OCI-LY3 (cell line): ENCODE data around the gene ICAM3.
A peak's percentile ranks its signal among the peaks of the same experiment; 100 is the strongest.

ENCODE experiments used
- H2AFZ ChIP-seq: fragments of 200-600, 300-600 bp; shearing (Covaris generic); 2 replicates; pipeline ENCODE4 v1.6.0; 2014; ENCODE audit warnings: antibody characterized with exemption, low read depth, low read length
- H3K27ac ChIP-seq: fragments of 200-600, 300-600 bp; sonication (generic); 2 replicates; pipeline ENCODE4 v1.5.1; 2014; ENCODE audit warnings: mild to moderate bottlenecking, low read length, moderate library complexity, mixed read lengths
- H3K27me3 ChIP-seq: fragments of 200-600, 300-600 bp; sonication (generic); 2 replicates; pipeline ENCODE4 v1.6.1; 2014; ENCODE audit warnings: low read depth, low read length, mixed read lengths
- H3K36me3 ChIP-seq: fragments of 200-600, 300-600 bp; sonication (generic); replicated peaks from 2 replicates; pipeline ENCODE3; 2014; ENCODE audit warnings: low read depth, low read length, mixed read lengths
- H3K4me1 ChIP-seq: fragments of 300-600, 200-600 bp; sonication (generic); 2 replicates; pipeline ENCODE4 v1.6.1; 2014; ENCODE audit warnings: low read length, mixed read lengths
- H3K4me2 ChIP-seq: fragments of 200-600, 300-600 bp; sonication (generic); 2 replicates; pipeline ENCODE4 v1.6.1; 2014; ENCODE audit warnings: low read length, mixed read lengths
- H3K4me3 ChIP-seq: fragments of 300-600, 200-600 bp; sonication (generic); 2 replicates; pipeline ENCODE4 v1.5.1; 2014; ENCODE audit warnings: antibody characterized with exemption, mild to moderate bottlenecking, low read length, moderate library complexity
- H3K79me2 ChIP-seq: fragments of 300-600, 200-600 bp; shearing (Covaris generic); 2 replicates; pipeline ENCODE4 v1.6.1; 2014; ENCODE audit warnings: mild to moderate bottlenecking, low read length, mixed read lengths
- H3K9ac ChIP-seq: fragments of 300-600, 200-600 bp; shearing (Covaris generic); 2 replicates; pipeline ENCODE4 v1.6.0; 2014; ENCODE audit warnings: mild to moderate bottlenecking, low read length, moderate library complexity
- H3K9me3 ChIP-seq: fragments of 200-600, 300-600 bp; shearing (Covaris generic); 2 replicates; pipeline ENCODE4 v1.6.1; 2014; ENCODE audit warnings: low read length, mixed read lengths; ENCODE audit not compliant: insufficient read depth
- H4K20me1 ChIP-seq: fragments of 200-600, 300-600 bp; sonication (generic); 2 replicates; pipeline ENCODE4 v1.6.1; 2016; ENCODE audit warnings: low read length, mixed read lengths; ENCODE audit not compliant: insufficient read depth
- EZH2phosphoT487 ChIP-seq: fragments of 200-600 bp; shearing (Covaris generic); IDR thresholded peaks from 2 replicates; pipeline ENCODE4 v1.6.1; 2018; ENCODE audit warnings: antibody characterized with exemption, mixed run types, low read depth
- TF ChIP-seq, protein P1 (sequence below): fragments of 200-600, 300-600 bp; sonication (generic); IDR thresholded peaks from 2 replicates; pipeline ENCODE4 v1.5.1; 2014; ENCODE audit warnings: antibody characterized with exemption, low read length, low read depth

ICAM3 gene

GRCh38 chr19:10333758-10334587 lies 5.5 kb downstream of the ICAM3 start:
- H3K4me2 ChIP-seq: peak overlapping the region; percentile 69
- H3K4me1 ChIP-seq: peaks cover 31% of the 10 kb centered on the region
- no peak overlapping the region for H2AFZ ChIP-seq
- H3K4me3 ChIP-seq: peak overlapping the region; percentile 93
- peak overlapping the region; percentile 46 for H3K9ac ChIP-seq
- peak overlapping the region; percentile 22 for H3K27ac ChIP-seq
- no peak for TF ChIP-seq EZH2phosphoT487
- TF ChIP-seq, protein P1, sequence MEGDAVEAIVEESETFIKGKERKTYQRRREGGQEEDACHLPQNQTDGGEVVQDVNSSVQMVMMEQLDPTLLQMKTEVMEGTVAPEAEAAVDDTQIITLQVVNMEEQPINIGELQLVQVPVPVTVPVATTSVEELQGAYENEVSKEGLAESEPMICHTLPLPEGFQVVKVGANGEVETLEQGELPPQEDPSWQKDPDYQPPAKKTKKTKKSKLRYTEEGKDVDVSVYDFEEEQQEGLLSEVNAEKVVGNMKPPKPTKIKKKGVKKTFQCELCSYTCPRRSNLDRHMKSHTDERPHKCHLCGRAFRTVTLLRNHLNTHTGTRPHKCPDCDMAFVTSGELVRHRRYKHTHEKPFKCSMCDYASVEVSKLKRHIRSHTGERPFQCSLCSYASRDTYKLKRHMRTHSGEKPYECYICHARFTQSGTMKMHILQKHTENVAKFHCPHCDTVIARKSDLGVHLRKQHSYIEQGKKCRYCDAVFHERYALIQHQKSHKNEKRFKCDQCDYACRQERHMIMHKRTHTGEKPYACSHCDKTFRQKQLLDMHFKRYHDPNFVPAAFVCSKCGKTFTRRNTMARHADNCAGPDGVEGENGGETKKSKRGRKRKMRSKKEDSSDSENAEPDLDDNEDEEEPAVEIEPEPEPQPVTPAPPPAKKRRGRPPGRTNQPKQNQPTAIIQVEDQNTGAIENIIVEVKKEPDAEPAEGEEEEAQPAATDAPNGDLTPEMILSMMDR: no peak
- no peaks in the 10 kb centered on the region for H3K27me3 ChIP-seq
- peaks cover 19% of the 10 kb centered on the region for H4K20me1 ChIP-seq
- H3K79me2 ChIP-seq: peaks cover 56% of the 10 kb centered on the region
- peaks cover 38% of the 10 kb centered on the region for H3K36me3 ChIP-seq
- H3K9me3 ChIP-seq: no peaks in the 10 kb centered on the region

GRCh38 chr19:10332965-10333757 lies 6.3 kb downstream of the ICAM3 start, which contains the start of gene RAVER1:
Gene RAVER1 (minus strand): TSS chr19:10333529. CDS start chr19:10333507, 22 bp downstream.
- peaks cover 19% of the 10 kb centered on the region for H4K20me1 ChIP-seq
- H3K79me2 ChIP-seq: peaks cover 57% of the 10 kb centered on the region
- peak within 1 kb of the TSS; percentile 99 for H3K4me2 ChIP-seq
- H3K27ac ChIP-seq: peak within 1 kb of the TSS; percentile 83
- H3K27me3 ChIP-seq: no peaks in the 10 kb centered on the region
- peak within 1 kb of the TSS; percentile 44; the same call in 1 of the 2 replicates for H2AFZ ChIP-seq
- TF ChIP-seq, protein P1: no peak
- peaks cover 23% of the 10 kb centered on the region for H3K4me1 ChIP-seq
- H3K4me3 ChIP-seq: peak within 1 kb of the TSS; percentile 93
- peak within 1 kb of the TSS; percentile 87 for H3K9ac ChIP-seq
- H3K36me3 ChIP-seq: peaks cover 46% of the 10 kb centered on the region
- no peaks in the 10 kb centered on the region for H3K9me3 ChIP-seq

DNA sequence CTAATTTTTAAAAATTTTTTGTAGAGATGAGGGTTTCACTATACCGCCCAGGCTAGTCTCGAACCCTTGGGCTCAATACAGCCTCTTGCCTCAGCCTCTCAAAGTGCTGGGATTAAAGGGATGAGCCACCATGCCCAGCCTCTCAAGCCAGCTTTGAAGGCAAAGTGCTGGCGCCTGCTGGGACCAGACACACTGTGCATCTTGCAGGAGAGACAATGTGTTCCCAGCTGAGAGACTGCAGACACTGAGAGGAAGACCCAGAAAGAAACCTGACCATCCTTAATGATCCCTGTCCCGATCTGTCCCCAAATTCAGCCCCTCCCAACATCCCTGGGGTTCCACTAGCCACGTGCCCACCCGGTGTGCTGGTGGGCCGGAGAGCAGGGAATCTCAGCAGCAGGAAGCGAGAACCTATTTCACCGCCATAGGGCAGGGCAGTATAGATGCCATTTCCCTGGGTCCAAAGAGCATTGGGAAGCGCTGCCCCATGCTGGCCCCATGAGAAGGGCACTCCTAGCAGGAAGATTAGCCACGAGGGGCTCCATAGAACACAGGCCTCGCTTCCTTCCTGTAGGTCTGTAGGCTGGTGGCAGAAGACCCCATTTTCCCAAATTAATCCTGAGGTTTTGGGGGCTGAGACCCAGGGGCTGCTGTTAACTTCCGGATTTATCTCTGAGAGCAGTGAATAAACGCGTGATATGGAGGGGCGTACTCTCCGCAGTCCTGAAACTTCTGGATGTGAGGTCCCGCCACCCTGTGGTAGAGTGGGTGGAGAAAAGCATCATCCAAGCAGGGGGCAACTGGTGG lies 7.1 kb downstream of the ICAM3 start:
- no peaks in the 10 kb centered on the region for H3K9me3 ChIP-seq
- peak overlapping the region; percentile 93 for H3K4me3 ChIP-seq
- H3K27ac ChIP-seq: peak overlapping the region; percentile 83
- H3K4me1 ChIP-seq: peaks cover 17% of the 10 kb centered on the region
- TF ChIP-seq, protein P1: 0 out of 2 replicates have a peak, but pooled peaks have one; percentile 16
- no peak for TF ChIP-seq EZH2phosphoT487
- peak overlapping the region; percentile 99 for H3K4me2 ChIP-seq
- H2AFZ ChIP-seq: no peak overlapping the region
- peaks cover 65% of the 10 kb centered on the region for H3K79me2 ChIP-seq
- H3K27me3 ChIP-seq: no peaks in the 10 kb centered on the region
- H3K36me3 ChIP-seq: peaks cover 54% of the 10 kb centered on the region
- H3K9ac ChIP-seq: peak overlapping the region; percentile 87
- peaks cover 19% of the 10 kb centered on the region for H4K20me1 ChIP-seq
